Ovary (tissue), 3 donors: ENCODE data around the gene PRSS38.

ENCODE experiments used
- CTCF ChIP-seq, 3 donors: fragments of 450-650 bp in 2 of 3; fragments of 200-600 bp in 1 of 3; IDR thresholded peaks; one replicate each; pipeline versions ENCODE4 v1.5.1 to v1.8.0; 2016 to 2022; ENCODE audit warnings: antibody characterized with exemption in 3 of 3, mild to moderate bottlenecking in 1 of 3
- POLR2A ChIP-seq: fragments of 450-650 bp; IDR thresholded peaks from one replicate; pipeline ENCODE4 v1.6.1; 2017; ENCODE audit warnings: antibody characterized with exemption, mild to moderate bottlenecking, moderate library complexity
- donor health status: DM: no; HTN: no; CAD: no.

- TF ChIP-seq CTCF (IDR thresholded peaks at IDR 0.05), result no peak
- no peak for TF ChIP-seq POLR2A
These were observed 40.2 kb downstream of the PRSS38 start for GRCh38 chr1:227855687-227856086.
